ENCODE measurements around the gene DRD1.
"Not testable (repeated sequence)": the region's sequence is repeated elsewhere in the genome, so short reads cannot be mapped to it uniquely, and the experiment has no call there.

DRD1 gene

DNA sequence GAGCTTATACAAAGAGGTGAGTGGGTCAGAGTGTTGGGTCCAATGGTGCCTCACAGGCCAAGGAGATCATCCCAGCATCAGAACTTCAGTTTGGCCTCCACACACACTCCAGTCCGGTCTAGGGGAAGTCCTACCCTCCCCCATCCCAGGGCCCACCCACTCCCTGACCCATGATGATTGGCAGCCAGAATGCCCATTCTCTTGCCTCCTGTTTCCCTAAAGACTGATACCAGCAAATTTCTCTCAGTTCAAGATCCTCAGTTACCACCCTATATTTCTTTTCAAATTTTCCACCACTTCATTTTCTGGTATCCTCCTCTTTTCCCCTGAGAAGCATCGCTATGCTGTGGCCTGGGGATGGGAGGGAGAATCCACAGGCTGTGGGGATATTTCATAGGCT is 21.9 kb downstream of the DRD1 start:
- no peak for DNase-seq

DNA sequence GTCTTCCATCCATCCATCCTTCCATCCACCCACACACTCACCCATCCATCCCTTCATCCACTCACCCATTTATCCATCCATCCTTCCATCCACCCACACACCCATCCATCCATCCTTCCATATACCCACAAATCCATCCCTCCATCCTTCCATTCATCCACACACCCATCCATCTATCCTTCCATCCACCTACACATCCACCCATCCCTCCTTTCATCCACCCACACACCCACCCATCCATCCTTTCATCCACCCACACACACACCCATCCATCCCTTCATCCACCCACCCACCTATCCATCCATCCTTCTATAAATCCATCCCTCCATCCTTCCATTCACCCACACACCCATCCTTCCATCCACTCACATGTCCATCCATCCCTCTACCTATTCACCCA is 23.6 kb downstream of the DRD1 start:
- no peak for DNase-seq

DNA sequence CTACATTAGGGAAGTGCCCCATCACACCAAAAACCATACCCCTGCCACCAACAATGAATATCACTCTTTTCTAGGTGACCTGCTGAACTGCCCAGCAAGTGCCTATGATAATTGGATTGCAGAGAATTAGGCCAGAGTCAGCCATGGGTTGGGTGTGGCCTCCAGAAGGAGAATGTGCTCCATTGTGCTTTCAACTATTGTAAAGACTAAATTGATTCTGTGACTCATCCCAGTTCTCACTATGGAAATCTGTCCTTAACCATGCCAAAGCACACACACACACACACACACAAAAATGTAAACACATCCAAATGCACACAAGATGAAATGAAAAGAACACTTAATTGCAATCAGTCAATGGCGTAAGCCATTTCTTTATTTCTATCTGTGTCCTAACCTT is 25.7 kb downstream of the DRD1 start:
- no peak for DNase-seq

DNA sequence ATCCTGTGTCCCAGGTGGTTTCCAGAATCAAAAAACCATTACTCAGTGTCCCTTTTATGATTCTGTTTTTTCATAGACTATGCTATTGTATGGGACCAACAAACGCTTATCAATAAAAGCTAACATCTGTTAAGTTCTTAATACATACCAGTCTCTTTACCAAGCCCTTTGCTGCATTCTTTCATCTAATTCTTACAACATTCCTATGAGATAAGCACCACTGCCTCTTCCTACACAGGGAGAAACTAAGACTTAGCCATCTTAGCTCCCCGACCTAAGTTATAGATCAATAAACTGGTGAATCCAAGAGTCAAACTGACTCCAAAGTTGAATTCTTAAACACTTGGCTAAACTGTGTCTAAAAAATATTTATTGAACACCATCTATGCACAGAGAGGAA is 26.6 kb downstream of the DRD1 start:
- DNase-seq: no peak

DNA sequence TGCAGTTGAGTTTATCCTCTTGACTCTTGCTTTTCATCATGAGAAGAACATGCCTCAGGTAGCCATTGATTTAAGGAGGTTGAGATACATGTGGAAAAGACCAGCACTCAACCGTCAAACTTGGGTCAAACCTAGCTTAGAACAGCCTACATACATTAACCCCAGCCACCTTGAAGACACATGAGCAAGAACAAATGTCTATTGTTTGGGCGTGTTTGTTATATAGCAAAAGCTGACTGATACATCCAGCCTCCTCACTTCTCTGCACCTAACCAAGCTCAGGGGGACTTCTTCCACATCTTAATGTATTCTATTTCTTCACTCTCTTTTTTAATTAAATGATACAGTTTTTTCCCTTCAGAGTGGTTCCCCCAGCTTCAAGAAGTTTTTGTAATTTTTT is 28.7 kb downstream of the DRD1 start:
- DNase-seq: no peak

DNA sequence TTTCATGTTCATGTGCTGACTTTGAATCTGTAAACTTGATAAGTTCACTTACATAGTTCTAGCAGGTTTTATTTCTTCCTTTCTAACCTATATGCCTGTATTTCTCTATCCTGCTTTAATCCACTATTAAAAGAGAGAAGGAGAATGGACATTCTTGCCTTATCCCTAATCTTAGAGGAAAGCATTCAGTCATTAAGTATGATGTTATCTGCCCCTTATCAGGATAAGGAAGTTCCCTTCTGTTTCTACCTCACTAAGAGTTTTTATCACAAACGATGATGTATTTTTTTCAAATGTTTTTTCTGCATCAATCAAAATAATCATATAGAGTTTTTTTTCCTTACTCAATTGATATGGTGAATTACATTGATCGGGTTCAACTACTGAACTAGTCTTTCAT is 33.1 kb downstream of the DRD1 start:
- no peak for DNase-seq

DNA sequence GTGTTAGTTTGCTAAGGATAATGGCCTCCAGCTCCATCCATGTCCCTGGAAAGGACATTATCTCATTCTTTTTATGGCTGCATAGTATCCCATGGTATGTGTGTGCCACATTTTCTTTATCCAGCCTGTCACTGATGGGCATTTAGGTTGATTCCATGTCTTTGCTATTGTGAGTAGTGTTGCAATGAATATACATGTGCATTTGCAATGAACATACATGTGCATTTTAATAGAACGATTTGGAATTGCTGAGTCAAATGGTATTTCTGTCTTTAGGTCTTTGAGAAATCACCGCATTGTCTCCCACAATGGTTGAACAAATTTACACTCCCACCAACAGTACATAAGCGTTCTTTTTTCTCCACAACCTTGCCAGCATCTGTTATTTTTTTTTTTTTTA is 37.7 kb downstream of the DRD1 start:
- DNase-seq: no peak

DNA sequence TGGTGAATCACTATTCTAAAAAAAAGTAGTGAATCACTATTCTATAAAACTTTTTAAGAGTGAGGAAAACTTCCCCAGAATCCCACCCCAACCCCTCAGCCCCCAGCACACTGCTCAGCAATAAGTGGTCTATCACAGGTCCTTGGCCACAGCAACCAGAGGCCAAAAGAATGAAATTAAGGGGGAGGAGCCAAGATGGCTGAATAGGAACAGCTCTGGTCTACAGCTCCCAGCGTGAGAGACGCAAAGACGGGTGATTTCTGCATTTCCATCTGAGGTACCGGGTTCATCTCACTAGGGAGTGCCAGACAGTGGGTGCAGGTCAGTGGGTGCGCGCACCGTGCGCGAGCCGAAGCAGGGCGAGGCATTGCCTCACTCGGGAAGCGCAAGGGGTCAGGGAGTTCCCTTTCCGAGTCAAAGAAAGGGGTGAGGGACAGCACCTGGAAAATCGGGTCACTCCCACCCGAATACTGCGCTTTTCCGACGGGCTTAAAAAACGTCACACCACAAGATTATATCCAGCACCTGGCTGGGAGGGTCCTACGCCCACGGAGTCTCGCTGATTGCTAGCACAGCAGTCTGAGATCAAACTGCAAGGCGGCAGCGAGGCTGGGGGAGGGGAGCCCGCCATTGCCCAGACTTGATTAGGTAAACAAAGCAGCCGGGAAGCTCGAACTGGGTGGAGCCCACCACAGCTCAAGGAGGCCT is 46.2 kb downstream of the DRD1 start:
- DNase-seq: not testable (repeated sequence)

DNA sequence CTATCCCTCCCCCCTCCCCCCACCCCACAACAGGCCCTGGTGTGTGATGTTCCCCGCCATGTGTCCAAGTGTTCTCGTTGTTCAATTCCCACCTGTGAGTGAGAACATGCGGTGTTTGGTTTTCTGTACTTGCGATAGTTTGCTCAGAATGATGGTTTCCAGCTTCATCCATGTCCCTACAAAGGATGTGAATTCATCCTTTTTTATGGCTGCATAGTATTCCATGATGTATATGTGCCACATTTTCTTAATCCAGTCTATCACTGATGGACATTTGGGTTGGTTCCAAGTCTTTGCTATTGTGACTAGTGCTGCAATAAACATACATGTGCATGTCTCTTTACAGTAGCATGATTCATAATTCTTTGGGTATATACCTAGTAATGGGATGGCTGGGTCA is 48.6 kb downstream of the DRD1 start:
- not testable (repeated sequence) for DNase-seq

DNA sequence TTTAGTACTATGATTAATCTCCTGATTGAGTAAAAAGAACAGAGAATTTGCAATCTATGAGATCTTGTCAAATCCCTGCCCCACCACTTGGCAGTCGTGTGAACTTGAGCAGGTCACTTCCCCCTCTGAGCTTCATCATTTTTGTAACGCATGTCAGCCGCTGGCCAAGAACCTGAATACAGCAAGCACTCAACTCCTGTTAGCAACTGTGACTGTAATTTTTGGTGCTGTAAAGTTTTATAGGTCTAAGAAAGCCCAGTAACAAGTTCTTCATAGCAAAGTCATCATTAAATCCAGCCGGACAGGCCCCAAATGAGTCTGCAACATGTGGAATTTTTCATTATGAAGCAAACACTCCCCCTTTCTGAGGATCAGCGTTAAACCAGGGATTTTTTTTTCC is 49.4 kb downstream of the DRD1 start:
- DNase-seq: no peak

DNA sequence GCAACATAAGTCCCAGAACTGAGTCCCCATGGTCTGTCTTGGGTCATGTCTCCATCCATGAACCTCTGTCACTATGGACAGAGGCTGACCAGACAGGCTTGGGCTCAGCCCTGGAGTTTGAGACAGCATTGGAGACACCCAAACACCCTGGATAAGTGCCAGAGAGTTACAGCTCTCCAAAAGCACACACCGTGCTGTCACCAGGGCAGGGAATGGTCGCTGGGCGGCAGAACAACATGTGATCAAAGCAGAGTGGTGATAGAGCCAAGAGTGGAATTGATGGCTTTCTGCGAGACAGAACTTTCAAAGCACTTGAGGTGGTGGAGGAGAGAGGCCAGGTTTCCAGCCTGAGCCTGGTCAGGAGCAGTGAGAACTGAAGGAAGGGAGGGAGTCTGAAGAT is 50.1 kb downstream of the DRD1 start:
- DNase-seq: no peak

DNA sequence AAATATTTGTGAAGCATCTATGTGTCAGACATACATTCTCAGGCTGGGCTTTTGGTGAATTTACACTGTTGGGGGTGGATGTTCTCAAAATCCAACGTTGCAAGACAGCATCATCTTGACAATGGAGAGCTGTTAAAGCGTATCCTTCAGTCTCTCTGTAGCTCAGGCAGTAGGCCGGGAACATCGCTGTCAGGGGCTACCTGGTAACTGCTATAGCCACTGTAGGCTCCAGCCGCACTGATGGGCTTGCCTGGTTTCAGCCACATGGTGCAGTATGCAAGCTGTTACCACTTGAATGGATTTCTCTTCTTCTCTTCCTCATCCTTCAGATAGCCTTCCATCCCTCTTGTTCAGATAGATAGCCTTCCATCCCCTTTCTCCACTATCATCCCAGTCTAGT is 51.7 kb downstream of the DRD1 start:
- no peak for DNase-seq

DNA sequence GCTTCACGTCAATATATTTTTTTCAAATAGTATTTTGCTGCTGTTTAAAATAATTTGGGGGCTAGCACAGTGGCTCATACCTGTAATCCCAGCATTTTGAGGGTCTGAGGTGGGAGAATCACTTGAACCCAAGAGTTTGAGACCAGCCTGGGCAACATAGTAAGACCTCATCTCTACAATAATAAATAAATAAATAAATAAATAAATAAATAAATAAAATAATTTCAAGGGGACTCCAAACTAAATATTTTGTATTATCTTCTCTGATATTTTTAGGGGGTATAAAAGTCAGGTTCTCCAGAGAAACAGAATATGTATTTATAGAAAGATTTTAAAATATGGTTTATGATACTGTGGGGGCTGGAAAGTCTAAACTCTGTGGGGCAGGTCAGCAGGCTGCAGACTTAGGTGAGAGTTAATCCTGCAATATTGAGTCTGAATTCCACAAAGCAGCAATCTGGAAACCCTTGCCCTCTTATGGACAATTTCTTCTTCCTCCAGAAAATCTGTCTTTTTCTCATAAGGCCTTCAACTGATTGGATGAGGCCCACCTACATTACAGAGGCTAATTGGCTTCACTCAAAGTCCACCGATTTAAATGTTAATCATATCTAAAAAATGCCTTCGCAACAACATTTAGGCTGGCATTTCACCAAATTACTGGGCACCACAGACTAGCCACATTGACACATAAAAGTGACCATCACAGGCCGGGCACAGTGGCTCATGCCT is 53.5 kb downstream of the DRD1 start:
- no peak for DNase-seq
